GM18520 (cell line): ENCODE results near the gene ZNF740.
"Not testable (repeated sequence)": the region's sequence is repeated elsewhere in the genome, so short reads cannot be mapped to it uniquely, and the experiment has no call there.

Experiments
- ATAC-seq: cut with Tn5 transposase; IDR thresholded peaks from one replicate; pipeline ENCODE4 v1.9.1; 2021; ENCODE audit not compliant: unreplicated experiment

ZNF740 gene

GRCh38 chr12:53172352-53172751 lies 8.2 kb upstream of the ZNF740 start:
- no peak for ATAC-seq

- ATAC-seq: no peak
Measured at GRCh38 chr12:53173085-53173715, 7.3 kb upstream of the ZNF740 start.

- no peak for ATAC-seq
Measured at GRCh38 chr12:53174881-53175491, 5.5 kb upstream of the ZNF740 start.

- ATAC-seq: no peak
Measured at GRCh38 chr12:53176750-53177149, 3.8 kb upstream of the ZNF740 start.

- not testable (repeated sequence) for ATAC-seq
Measured at GRCh38 chr12:53177447-53177846, 3.1 kb upstream of the ZNF740 start.

- not testable (repeated sequence) for ATAC-seq
Measured at GRCh38 chr12:53178803-53179202, 1.7 kb upstream of the ZNF740 start.

GRCh38 chr12:53179687-53180219 lies 769 bp upstream of the ZNF740 start:
- no peak for ATAC-seq

- ATAC-seq: peak; percentile 32
Measured at GRCh38 chr12:53180931-53181645, 566 bp downstream of the ZNF740 start.

GRCh38 chr12:53181935-53182334 lies 1.4 kb downstream of the ZNF740 start:
- no peak for ATAC-seq

- ATAC-seq: no peak
Measured at GRCh38 chr12:53182903-53183302, 2.4 kb downstream of the ZNF740 start.

- ATAC-seq: no peak
Measured at GRCh38 chr12:53184828-53185227, 4.3 kb downstream of the ZNF740 start.

- no peak for ATAC-seq
Measured at GRCh38 chr12:53185582-53186153, 5.1 kb downstream of the ZNF740 start.

- no peak for ATAC-seq
Measured at GRCh38 chr12:53186745-53187144, 6.2 kb downstream of the ZNF740 start.

GRCh38 chr12:53187145-53187899 lies 6.8 kb downstream of the ZNF740 start:
- no peak for ATAC-seq

GRCh38 chr12:53190108-53190729 lies 9.7 kb downstream of the ZNF740 start:
- ATAC-seq: no peak

- ATAC-seq: no peak
Measured at GRCh38 chr12:53191096-53191884, 10.8 kb downstream of the ZNF740 start.

GRCh38 chr12:53191885-53192530 lies 11.5 kb downstream of the ZNF740 start:
- ATAC-seq: no peak

GRCh38 chr12:53192531-53193021 lies 12.1 kb downstream of the ZNF740 start:
- no peak for ATAC-seq

- no peak for ATAC-seq
Measured at GRCh38 chr12:53193040-53193439, 12.5 kb downstream of the ZNF740 start.
